ENCODE measurements around the gene CD38. TPM values are rescaled to one million over a fixed set of nuclear protein-coding genes. Genes with fewer than 3 reads are reported as not detected.

CD38 gene
- total and polyA plus RNA-seq, 11 donors: 1.0 to 12.4 (median 2.8) TPM

- intact Hi-C loops (cut with DNase I): loop anchor here in 1 of 10 donors (10.0 kb wide), 1 partner anchor 390 kb away; no protein-coding TSS in a partner anchor
- H3K4me1 ChIP-seq: peaks cover 0 to 5% (median 0%) of the 10 kb centered on the region in 12 donors
Measured at GRCh38 chr4:15874671-15875070, 96.5 kb downstream of the CD38 start.

GRCh38 chr4:15875663-15876460, 97.7 kb downstream of the CD38 start:
- intact Hi-C loops (cut with DNase I): loop anchor here in 1 of 10 donors (10.0 kb wide), 1 partner anchor 389 kb away; no protein-coding TSS in a partner anchor
- no peak for ATAC-seq

More at GRCh38 chr4:15874671-15875070, 96.5 kb downstream of the CD38 start:
- Histone ChIP-seq H3K36me3 (no peaks in the 10 kb centered on the region), H3K27me3 (no peaks in the 10 kb centered on the region), H3K4me3 (no peak overlapping the region), H3K9me3 (peaks cover 0 to 7% (median 0%) of the 10 kb centered on the region in 12 donors), H3K27ac (no peak overlapping the region)
- no peak for ATAC-seq
- WGBS, 4 donors: 54 to 71% (median 60%) methylated on average over 4 of the region's 4 CpGs
- TF ChIP-seq CTCF (IDR thresholded peaks at IDR 0.05): no peak
- no peak for TF ChIP-seq POLR2A (IDR thresholded peaks at IDR 0.05)
- DNase-seq: no peak

GRCh38 chr4:15878011-15878410, 99.9 kb downstream of the CD38 start:
- no peak for DNase-seq
- H3K9me3 ChIP-seq: peaks cover 0 to 7% (median 0%) of the 10 kb centered on the region in 12 donors
- H3K27me3 ChIP-seq: no peaks in the 10 kb centered on the region
- H3K36me3 ChIP-seq: no peaks in the 10 kb centered on the region
- intact Hi-C loops (cut with DNase I): loop anchor here in 1 of 10 donors (10.0 kb wide), 1 partner anchor 387 kb away; no protein-coding TSS in a partner anchor
- no peak overlapping the region for H3K4me3 ChIP-seq
- H3K4me1 ChIP-seq: peaks cover 0 to 5% (median 0%) of the 10 kb centered on the region in 12 donors
- TF ChIP-seq CTCF (IDR thresholded peaks at IDR 0.05) (no peak), POLR2A (IDR thresholded peaks at IDR 0.05) (no peak)
- no peak overlapping the region for H3K27ac ChIP-seq
- ATAC-seq: no peak
- 90 to 95% (median 90%) methylated on average over 3 of the region's 3 CpGs for WGBS, 4 donors

More at GRCh38 chr4:15875663-15876460, 97.7 kb downstream of the CD38 start:
- Histone ChIP-seq H3K27me3 (no peaks in the 10 kb centered on the region), H3K36me3 (no peaks in the 10 kb centered on the region), H3K4me1 (peaks cover 0 to 5% (median 0%) of the 10 kb centered on the region in 12 donors), H3K27ac (no peak overlapping the region), H3K4me3 (no peak overlapping the region), H3K9me3 (peaks cover 0 to 7% (median 0%) of the 10 kb centered on the region in 12 donors)
- WGBS, 4 donors: 69 to 81% (median 73%) methylated on average over 5 of the region's 5 CpGs
- no peak for TF ChIP-seq CTCF (IDR thresholded peaks at IDR 0.05)
- DNase-seq: no peak

GRCh38 chr4:15881820-15882219, 103.7 kb downstream of the CD38 start:
- ATAC-seq: no peak
- Histone ChIP-seq H3K27me3 (no peaks in the 10 kb centered on the region), H3K4me1 (peaks cover 0 to 3% (median 0%) of the 10 kb centered on the region in 12 donors), H3K27ac (no peak overlapping the region), H3K36me3 (no peaks in the 10 kb centered on the region), H3K4me3 (no peak overlapping the region), H3K9me3 (peaks cover 0 to 7% (median 0%) of the 10 kb centered on the region in 12 donors)
- WGBS, 4 donors: 40 to 66% (median 51%) methylated on average over 3 of the region's 3 CpGs
- intact Hi-C loops (cut with DNase I): loop anchor here (1.0 to 10.0 kb wide), 16 partner anchors 74 to 407 kb away; no protein-coding TSS in a partner anchor
- DNase-seq: no peak
- no peak for TF ChIP-seq CTCF (IDR thresholded peaks at IDR 0.05)

Data from heart left ventricle (tissue), 16 donors.